Measurements from ENCODE around the gene CASP8. TPM values are rescaled to one million over a fixed set of nuclear protein-coding genes. Genes with fewer than 3 reads are reported as not detected.

Gene CASP8
- total RNA-seq, 1 donor from 2014 or later, result 39.5 TPM

DNA sequence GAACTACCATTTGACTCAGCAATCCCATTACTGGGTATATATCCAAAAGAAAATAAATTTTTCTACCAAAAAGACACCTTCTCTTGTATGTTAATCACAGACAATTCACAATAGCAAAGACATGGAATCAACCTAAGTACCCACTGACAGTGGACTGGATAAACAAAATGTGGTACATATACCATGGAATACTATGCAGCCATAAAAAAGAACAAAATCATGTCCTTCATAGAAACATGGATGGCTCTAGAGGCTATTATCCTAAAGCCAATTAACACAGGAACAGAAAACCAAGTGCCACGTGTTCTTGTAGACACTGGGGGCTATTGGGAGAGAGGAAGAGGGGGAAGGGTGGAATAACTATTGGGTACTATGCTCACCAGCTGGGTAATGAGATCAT, 69.1 kb downstream of the CASP8 start:
- no peak for DNase-seq
- Histone ChIP-seq H3K4me1 (no peaks in the 10 kb centered on the region), H3K27me3 (no peaks in the 10 kb centered on the region), H3K36me3 (no peaks in the 10 kb centered on the region), H3K9me3 (no peaks in the 10 kb centered on the region), H3K27ac (no peak overlapping the region), H3K4me3 (no peak overlapping the region)
- intact Hi-C loops (cut with DNase I), result no loop called here
- ATAC-seq, result no peak
- TF ChIP-seq, protein P1, sequence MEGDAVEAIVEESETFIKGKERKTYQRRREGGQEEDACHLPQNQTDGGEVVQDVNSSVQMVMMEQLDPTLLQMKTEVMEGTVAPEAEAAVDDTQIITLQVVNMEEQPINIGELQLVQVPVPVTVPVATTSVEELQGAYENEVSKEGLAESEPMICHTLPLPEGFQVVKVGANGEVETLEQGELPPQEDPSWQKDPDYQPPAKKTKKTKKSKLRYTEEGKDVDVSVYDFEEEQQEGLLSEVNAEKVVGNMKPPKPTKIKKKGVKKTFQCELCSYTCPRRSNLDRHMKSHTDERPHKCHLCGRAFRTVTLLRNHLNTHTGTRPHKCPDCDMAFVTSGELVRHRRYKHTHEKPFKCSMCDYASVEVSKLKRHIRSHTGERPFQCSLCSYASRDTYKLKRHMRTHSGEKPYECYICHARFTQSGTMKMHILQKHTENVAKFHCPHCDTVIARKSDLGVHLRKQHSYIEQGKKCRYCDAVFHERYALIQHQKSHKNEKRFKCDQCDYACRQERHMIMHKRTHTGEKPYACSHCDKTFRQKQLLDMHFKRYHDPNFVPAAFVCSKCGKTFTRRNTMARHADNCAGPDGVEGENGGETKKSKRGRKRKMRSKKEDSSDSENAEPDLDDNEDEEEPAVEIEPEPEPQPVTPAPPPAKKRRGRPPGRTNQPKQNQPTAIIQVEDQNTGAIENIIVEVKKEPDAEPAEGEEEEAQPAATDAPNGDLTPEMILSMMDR (IDR thresholded peaks at IDR 0.05), result no peak

Other genes starting within 250 kb of the CASP8 start
- 32.9 TPM for gene HYCC2, start 188.9 kb upstream of the CASP8 start, total RNA-seq
- gene NDUFB3, start 188.5 kb upstream of the CASP8 start, total RNA-seq, result 68.2 TPM
- 316 TPM for gene CFLAR, start 144.4 kb upstream of the CASP8 start, total RNA-seq
- gene CASP10, start 77.4 kb upstream of the CASP8 start, total RNA-seq, result 31.6 TPM
- gene FLACC1, start 96.8 kb downstream of the CASP8 start, total RNA-seq, result 3.6 TPM
- 78.0 TPM for gene TRAK2, start 190.9 kb downstream of the CASP8 start, total RNA-seq
- 18.9 TPM for gene STRADB, start 191.2 kb downstream of the CASP8 start, total RNA-seq

Data from upper lobe of right lung (tissue), 1 donor.